Measurements from ENCODE around the gene ZYX. TPM values are rescaled to one million over a fixed set of nuclear protein-coding genes. Genes with fewer than 3 reads are reported as not detected.

The ZYX gene
- total RNA-seq, 3 donors from 2014 or later (not counting 1 experiment from before 2014, with no cell fraction given) = 168 to 219 (median 186) TPM

DNA sequence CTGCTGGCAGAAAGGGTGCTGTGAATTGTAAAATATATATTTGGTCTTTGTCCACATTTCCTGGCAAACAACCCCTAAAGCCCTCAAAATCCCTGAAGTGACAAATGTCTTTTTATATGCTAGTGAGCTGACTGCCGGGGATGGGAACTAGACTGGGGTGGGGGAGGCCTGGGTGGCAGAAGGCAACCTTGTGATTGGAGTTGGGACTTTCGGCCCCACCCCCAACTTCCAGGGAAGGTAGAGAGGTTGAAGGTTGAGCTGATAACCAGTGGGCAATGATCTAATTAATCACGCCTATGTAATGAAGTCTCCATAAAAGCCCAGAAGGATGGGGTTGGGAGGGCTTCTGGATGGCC is 24.8 kb downstream of the ZYX start:
- no peak overlapping the region for H3K4me3 Mint-ChIP-seq
- intact Hi-C loops (cut with micrococcal nuclease) = no loop called here
- Histone ChIP-seq H3K27me3 (ENCODE audit: control insufficient read depth, insufficient read depth, low read length) (peaks cover 24% of the 10 kb centered on the region), H3K9me3 (ENCODE audit: control insufficient read depth, insufficient read depth, low read length) (no peaks in the 10 kb centered on the region), H3K27ac (ENCODE audit: low read length) (no peak overlapping the region), H3K36me3 (ENCODE audit: control insufficient read depth, insufficient read depth, low read length) (no peaks in the 10 kb centered on the region), H3K4me1 (ENCODE audit: control insufficient read depth, insufficient read depth, low read length) (peaks cover 30% of the 10 kb centered on the region), H3K4me3 (ENCODE audit: low read length) (no peak overlapping the region)
- no peaks in the 10 kb centered on the region for H3K36me3 Mint-ChIP-seq
- TF ChIP-seq, protein P1, sequence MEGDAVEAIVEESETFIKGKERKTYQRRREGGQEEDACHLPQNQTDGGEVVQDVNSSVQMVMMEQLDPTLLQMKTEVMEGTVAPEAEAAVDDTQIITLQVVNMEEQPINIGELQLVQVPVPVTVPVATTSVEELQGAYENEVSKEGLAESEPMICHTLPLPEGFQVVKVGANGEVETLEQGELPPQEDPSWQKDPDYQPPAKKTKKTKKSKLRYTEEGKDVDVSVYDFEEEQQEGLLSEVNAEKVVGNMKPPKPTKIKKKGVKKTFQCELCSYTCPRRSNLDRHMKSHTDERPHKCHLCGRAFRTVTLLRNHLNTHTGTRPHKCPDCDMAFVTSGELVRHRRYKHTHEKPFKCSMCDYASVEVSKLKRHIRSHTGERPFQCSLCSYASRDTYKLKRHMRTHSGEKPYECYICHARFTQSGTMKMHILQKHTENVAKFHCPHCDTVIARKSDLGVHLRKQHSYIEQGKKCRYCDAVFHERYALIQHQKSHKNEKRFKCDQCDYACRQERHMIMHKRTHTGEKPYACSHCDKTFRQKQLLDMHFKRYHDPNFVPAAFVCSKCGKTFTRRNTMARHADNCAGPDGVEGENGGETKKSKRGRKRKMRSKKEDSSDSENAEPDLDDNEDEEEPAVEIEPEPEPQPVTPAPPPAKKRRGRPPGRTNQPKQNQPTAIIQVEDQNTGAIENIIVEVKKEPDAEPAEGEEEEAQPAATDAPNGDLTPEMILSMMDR (IDR thresholded peaks at IDR 0.05) = no peak
- H3K27ac Mint-ChIP-seq = no peak overlapping the region
- no peak for ATAC-seq
- peaks cover 49 to 60% of the 10 kb centered on the region in 2 donors for H3K27me3 Mint-ChIP-seq (ENCODE audit: low read depth in 2 of 2)
- no peaks in the 10 kb centered on the region for H3K9me3 Mint-ChIP-seq
- peaks cover 27 to 33% of the 10 kb centered on the region in 2 donors for H3K4me1 Mint-ChIP-seq
- WGBS (ENCODE audit: insufficient coverage) = 91% methylated on average over 3 of the region's 3 CpGs
- DNase-seq = no peak

DNA sequence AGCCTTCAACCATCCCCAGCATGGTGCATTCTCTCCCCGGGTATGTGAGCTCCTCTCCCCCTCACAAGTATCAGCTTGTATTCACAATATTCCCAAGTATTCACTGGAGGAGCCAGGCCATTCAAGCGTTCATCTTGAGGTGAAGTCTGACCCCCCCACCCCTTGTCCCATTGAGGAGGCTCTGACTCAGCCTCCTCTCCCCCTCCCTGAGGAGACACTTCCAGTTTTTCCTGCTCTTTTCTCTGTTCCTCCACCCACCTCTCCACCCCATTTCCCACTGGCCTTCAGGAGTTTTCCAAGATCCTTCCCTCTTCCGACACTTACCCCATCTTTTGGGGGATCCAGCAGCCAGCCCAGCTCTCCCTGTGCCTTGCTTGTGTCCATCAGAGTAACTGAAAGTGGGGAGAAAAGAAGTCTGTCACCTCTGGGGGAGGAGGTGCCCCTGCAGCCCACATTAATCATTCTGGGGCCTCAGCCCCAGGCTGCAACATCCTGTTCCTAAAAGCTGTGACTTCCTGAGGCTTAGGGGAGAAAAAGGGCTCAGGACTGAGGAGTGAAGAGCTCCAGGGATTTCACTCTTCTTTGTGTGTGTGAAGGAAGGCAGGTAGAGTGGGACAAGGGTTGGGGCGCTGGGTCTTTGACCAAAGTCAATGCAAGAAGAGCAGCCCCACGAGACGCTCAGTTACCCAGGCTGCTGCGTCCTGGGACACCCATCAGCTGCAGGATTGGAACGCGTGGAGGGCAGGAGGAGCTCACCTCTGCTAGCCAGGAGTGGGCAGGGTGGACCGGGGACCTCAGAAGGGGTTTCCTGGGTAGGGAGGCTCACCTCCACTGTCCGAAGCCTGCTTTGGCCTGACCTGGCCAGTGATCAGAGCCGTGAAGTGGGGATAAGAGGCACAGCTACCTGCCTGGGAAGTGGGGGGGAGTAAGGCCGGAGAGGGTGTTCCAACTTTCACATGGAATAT is 26.4 kb downstream of the ZYX start:
- Mint-ChIP-seq H3K27ac (peak overlapping the region; percentile 21 to 81), H3K4me1 (peaks cover 33 to 34% of the 10 kb centered on the region in 2 donors), H3K27me3 (ENCODE audit: low read depth in 2 of 2) (peaks cover 60 to 76% of the 10 kb centered on the region in 2 donors), H3K4me3 (peak overlapping the region; percentile 88), H3K9me3 (no peaks in the 10 kb centered on the region), H3K36me3 (no peaks in the 10 kb centered on the region)
- DNase-seq (peak in 1 of 2 donors; percentile 80), ATAC-seq (peak; percentile 82 to 94 (median 89))
- Histone ChIP-seq H3K4me1 (ENCODE audit: control insufficient read depth, insufficient read depth, low read length) (peaks cover 30% of the 10 kb centered on the region), H3K4me3 (ENCODE audit: low read length) (no peak overlapping the region), H3K27me3 (ENCODE audit: control insufficient read depth, insufficient read depth, low read length) (peaks cover 27% of the 10 kb centered on the region), H3K36me3 (ENCODE audit: control insufficient read depth, insufficient read depth, low read length) (no peaks in the 10 kb centered on the region), H3K27ac (ENCODE audit: low read length) (no peak overlapping the region), H3K9me3 (ENCODE audit: control insufficient read depth, insufficient read depth, low read length) (no peaks in the 10 kb centered on the region)
- intact Hi-C loops (cut with micrococcal nuclease) = no loop called here
- WGBS (ENCODE audit: insufficient coverage) = 13% methylated on average over 13 of the region's 13 CpGs
- TF ChIP-seq, protein P1 (IDR thresholded peaks at IDR 0.05) = no peak

DNA sequence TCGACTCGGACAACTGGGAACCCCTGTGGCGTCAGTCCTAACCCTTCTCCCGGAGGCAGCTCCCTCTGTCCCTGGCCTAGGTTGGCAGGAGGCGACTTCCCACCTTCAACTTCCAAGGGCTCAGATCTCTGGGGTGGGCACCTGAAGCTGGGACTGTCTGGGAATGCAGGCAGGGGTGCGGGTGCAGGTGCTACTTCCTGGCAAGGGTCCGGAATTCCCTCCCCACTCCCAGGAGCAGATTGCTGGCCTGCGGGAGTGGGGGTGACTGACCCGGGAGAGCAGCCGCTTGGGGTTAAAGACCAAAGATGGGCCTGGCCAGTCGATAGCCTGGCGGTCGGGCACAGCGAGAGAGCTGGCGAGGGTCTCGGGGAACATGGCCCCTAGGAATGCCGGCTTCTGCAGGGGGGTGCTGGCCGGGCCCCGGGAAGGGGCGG is 27.1 kb downstream of the ZYX start:
- peak overlapping the region in 1 of 2 donors; percentile 81 for H3K27ac Mint-ChIP-seq
- H3K4me3 ChIP-seq (ENCODE audit: low read length) = no peak overlapping the region
- TF ChIP-seq, protein P1 (IDR thresholded peaks at IDR 0.05) = no peak

More for the DNA sequence above, 27.1 kb downstream of the ZYX start:
- DNase-seq (peak in 1 of 2 donors; percentile 30), ATAC-seq (no peak)
- H3K36me3 ChIP-seq (ENCODE audit: control insufficient read depth, insufficient read depth, low read length) = no peaks in the 10 kb centered on the region
- 4% methylated on average over 18 of the region's 20 CpGs for WGBS (ENCODE audit: insufficient coverage)
- H3K36me3 Mint-ChIP-seq = no peaks in the 10 kb centered on the region
- peaks cover 31% of the 10 kb centered on the region for H3K27me3 ChIP-seq (ENCODE audit: control insufficient read depth, insufficient read depth, low read length)
- H3K27me3 Mint-ChIP-seq (ENCODE audit: low read depth in 2 of 2) = peaks cover 66 to 83% of the 10 kb centered on the region in 2 donors
- no peak overlapping the region for H3K27ac ChIP-seq (ENCODE audit: low read length)
- peak overlapping the region; percentile 88 for H3K4me3 Mint-ChIP-seq
- peaks cover 30% of the 10 kb centered on the region for H3K4me1 ChIP-seq (ENCODE audit: control insufficient read depth, insufficient read depth, low read length)
- intact Hi-C loops (cut with micrococcal nuclease) = no loop called here
- peaks cover 33 to 34% of the 10 kb centered on the region in 2 donors for H3K4me1 Mint-ChIP-seq
- no peaks in the 10 kb centered on the region for H3K9me3 Mint-ChIP-seq
- H3K9me3 ChIP-seq (ENCODE audit: control insufficient read depth, insufficient read depth, low read length) = no peaks in the 10 kb centered on the region

Measured in natural killer cell (primary cell).